ENCODE measurements around the gene REPS2. TPM values are rescaled to one million over a fixed set of nuclear protein-coding genes. Genes with fewer than 3 reads are reported as not detected.
"Not testable (repeated sequence)": the region's sequence is repeated elsewhere in the genome, so short reads cannot be mapped to it uniquely, and the experiment has no call there.

Gene REPS2
- total RNA-seq: 0.88 TPM

DNA sequence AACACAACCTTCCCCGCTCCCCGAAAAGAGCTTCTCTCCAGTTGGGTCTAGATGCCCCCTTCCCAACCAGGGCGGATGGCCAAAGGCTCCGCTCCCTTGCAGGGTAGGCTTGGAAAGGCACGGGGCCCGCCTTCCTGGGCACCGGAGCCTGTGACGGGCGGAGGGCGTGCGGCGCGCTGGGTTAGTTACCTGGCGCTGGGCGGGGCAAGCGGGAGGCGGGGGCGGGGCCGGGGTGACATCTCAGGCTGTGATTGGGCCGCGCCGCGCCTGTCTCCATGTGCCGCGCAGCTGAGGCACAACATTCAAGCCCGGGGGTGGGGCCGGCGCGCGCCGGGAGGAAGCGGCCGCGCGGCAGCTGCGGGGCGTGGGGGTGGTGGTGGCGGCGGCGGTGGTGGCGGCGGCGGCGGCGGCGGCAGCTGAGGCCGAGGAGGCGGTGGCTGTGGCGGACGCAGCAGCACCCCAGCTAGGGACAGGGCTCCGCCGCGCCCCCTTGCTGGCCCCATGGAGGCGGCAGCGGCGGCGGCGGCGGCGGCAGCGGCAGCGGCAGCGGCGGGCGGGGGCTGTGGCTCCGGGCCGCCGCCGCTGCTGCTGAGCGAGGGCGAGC, at the start of gene REPS2:
TSS of gene REPS2 (plus strand) at position 298 of the 604 bp plus-strand sequence. CDS start at position 502, 204 bp downstream.
- ATAC-seq: peak; percentile 100

DNA sequence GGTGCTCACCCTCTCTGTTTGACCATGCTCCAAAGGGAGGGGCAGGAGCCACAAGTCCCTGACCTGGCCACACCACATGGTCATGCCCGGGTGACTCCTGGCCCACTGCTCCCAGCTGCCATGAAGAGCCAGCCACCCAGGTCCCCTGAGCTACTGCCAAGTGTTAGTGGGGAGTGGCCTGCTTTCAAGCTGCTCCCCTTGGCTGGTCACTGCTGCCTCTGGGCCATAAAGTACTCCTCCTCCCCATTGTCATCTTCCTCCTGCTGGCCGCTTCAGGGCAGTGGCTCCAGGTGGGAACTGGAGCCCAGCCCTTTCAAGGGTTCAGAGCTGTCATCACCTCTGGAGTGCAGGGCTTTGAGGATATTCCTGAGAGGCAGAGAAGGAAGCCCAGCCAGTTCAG, 49.0 kb upstream of the REPS2 start:
- ATAC-seq: no peak

DNA sequence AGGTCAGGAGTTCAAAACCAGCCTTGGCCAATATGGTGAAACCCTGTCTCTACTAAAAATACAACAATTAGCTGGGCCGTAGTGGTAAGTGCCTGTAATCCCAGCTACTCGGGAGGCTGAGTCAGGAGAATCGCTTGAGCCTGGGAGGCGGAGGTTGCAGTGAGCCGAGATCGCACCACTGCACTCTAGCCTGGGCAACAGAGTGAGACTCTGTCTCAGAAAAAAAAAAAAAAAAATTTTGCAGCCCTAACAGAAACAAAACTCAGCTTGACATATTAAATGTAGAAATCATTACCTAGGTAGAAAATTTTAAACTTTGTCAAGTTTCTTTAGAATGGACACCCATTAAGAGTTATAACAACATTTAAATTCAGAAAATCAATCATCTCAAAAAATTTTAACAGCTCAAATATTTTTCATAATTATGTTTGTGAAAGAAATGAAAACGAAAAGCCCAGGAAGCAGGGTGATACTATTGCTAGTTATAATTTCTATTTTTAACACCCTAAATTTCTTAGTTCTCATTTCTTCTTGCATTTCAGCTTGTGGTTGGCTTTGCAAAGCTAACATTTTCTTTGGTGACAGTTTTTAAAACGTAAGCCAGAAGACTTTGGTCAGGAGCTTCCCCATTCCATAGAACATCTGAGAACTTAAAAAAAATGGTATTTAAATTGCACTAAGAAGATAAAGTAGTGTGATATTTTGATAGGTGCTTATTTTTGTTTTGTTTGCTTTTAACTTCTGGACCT, 43.0 kb upstream of the REPS2 start:
- ATAC-seq: no peak

DNA sequence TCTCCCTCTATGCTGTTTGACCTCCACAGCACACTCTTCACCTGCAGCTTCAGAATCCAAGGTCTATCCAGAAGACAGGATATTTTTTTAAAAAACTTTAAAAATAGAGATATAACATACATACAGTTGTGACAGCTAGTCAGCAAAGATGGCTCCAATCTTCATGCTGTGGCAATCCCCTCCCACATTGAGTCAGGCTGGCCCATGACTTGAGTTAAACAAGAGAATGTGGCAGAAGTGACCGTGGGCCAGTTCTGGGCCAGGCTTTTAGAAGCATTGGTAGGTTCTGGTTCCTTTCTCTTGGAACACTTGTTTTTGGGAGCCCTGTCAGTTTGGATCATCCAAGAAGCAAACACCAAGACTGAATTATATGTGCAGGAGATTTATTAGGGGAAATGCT, 36.1 kb upstream of the REPS2 start:
- ATAC-seq: no peak

DNA sequence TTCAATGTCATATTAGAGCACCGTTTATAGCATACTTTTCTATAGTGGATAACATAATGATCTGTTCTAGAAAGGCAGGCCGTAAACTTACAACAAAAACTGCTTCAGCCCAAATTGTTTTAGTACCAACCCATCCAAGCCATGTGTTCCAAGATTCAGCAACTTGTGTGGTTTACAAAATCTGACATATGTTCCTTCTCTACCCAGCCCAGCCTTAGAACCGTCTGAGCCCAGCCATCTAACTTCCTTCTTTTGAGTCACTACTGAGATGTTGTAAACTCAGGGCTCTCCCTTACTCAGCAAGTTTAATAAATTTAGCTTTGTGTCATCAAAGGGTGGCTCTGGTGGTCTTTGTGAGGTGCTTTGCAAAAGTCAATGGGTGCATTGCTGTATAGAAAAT, 32.4 kb upstream of the REPS2 start:
- no peak for ATAC-seq

DNA sequence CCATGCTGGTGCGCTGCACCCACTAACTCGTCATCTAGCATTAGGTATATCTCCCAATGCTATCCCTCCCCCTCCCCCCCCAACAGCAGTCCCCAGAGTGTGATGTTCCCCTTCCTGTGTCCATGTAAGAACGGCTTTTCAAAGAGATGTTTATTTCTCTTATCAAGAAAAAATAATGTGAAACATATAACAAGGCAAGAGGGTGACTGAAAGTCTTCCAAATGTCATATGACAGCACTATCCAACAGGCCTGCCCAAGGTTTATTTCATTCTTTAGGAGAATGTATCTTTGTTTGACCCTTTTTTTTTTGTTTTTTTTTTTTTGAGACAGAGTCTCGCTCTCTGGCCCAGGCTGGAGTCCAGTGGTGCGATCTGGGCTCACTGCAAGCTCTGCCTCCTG, 29.9 kb upstream of the REPS2 start:
- ATAC-seq: no peak

DNA sequence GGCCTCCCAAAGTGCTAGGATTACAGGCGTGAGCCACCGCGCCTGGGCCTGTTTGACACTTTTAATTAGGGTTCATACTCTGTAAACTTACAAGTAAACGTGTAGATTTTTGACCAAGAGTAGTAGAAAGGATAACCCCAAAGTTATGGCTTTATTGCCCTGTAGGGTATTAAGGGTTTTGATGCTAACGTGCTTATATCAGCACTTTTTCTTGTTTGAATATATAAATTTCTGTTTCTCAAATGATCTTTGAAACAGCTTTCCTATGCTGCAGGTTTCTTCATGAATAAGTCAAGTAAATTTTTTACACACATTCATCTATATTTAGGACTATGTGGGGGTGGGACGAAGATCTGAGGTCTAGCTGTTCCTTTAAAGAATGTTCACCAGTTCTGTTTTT, 29.3 kb upstream of the REPS2 start:
- ATAC-seq: no peak

DNA sequence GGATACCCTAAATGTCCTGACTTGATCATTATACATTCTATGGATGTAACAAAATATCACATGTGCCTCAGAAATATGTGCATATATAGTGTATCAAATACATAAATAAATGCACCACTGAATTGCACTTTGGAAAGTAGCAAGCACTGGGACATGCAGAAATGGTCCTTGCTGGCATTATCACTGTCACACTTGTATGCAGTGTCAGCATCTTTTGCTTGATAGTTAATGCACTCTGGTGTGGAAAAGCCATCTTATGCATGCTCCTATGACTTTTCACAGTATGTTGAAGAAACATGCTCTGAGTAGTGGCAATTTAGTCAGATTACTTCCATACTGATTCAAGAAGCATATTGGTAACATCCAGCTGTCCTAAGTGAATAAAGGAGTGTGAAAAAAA, 27.5 kb upstream of the REPS2 start:
- ATAC-seq: no peak

DNA sequence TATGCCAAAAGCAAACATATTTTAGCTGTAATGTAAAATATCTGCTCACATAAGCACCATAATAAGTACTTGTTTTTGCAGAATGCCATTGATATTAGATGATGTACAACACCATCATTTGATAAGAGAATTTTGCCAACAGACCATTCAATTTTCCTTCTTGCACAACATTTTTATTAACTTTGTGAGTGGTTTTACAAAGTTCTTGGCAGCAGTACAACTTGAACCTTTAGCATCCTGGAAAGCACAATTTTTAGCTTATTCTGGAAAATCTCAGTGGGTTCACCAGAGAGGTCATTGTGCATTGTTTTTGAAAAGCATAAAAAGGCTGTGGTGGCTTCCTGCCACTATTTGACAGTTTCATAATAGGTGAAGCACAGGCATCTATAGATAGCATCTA, 26.4 kb upstream of the REPS2 start:
- ATAC-seq: no peak

DNA sequence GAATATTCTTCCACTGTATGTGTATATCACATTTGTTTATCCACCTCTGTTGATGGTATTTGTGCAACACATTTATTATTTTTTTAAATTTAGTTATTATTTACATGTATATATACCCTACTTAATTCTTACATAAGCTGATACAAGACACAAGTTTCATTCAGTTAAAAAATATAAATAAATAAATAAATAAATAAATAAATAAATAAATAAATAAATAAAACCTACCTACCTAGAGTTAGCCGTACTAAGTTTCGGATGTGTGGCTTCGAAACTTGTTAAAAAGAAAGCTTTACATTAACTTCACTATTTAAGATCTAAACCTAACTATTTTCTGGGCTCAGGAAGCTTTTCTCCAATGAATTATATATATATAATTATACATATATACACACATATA, 23.3 kb upstream of the REPS2 start:
- no peak for ATAC-seq

DNA sequence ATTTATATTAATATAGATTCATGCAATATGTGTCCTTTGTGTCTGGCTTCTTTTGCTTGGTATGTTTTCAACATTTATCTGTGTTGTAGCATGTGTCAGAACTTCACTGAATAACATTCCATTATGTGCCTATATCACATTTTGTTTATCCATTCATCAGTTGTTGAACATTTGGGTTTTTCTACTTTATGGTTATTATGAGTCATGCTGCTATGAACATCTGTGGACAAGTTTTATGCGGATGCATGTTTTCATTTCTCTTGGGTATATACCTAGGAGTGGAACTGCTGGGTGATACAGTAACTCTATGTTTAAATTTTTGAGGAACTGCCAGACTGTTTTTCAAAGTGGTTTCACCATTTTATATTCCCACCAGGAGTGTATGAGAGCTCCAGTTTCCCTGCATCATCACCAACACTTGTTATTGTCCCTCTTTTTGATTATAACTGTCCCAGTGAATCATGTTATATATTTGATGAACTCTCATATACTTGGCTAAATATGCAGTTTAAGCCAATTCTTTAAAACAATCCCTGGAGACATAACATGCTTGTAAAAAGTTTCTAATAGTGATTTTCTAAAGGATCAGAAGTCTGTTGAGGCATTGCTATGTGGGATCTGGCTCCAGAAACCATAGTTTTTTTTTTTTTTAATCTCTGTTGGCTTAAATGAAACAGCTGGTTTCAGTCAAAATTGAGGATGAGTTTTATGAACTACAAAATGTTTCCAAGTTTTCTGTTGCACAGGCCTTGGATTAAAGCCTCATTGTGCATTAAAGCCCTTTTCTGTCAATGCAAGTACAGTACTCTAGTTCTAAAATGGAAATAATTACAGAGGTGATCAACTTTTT, 21.6 kb upstream of the REPS2 start:
- ATAC-seq: no peak

DNA sequence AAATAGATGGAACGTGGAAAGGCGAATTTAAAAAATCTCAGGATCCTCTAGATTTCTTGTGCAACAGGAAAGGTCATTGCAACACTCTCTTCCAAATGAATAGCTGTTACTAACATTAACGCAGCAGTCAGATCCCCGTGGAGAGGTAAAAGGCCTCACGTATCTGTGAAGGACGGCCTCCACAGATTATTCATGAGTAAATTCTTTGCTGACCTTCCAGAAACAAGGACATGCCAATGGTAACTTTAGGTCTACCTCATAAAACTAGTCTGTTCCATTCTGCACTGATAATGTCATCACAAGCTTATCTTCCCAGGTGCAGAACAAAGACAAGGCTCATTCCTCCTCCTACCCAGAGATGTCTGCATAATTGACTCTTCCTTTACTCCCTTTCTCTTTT, 16.1 kb upstream of the REPS2 start:
- no peak for ATAC-seq

DNA sequence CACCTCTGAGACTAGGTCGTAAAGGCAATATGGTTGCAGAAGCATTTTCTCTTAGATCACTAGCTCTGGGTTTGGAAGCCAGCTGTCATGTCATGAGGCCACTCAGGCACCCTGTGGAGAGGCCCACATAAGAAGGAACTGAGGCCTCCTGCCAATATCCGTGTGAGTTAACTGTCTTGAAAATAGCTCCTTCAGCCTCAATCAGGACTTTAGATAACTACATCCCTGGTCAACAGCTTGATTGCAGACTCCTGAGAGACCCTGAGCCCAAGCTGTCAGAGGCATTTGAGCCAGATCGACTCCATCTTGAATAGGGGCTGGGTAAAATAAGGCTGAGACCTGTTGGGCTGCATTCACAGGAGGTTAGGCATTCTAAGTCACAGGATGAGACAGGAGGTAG, 15.1 kb upstream of the REPS2 start:
- ATAC-seq: no peak

DNA sequence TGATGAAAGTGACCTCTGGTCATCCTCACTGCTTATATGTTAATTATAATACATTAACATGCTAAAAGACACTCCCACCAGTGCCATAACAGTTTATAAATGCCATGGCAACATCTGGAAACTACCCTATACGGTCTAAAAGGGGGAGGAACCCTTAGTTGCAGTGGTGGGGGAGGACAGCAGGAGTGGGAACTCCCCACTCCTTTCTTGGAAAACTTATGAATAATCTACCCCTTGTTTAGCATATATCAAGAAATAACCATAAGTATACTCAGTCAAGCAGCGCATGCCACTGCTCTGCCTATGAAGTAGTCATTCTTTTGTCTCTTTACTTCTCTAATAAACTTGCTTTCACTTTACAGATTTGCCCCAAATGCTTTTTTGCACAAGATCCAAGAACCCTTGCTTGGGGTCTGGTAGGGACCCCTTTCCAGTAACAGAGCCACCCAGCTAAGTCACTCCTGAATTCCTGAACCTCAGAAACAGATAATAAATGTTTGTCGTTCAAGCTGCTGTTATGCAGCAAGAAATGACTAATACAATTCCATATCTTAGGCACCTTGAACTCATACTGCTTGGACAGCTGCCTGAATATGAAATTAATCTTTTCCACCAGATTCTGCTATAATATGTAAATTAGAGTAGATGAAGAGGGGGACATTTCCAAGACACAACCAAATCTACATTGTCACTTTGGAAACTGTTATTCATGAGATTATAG, 14.4 kb upstream of the REPS2 start:
- ATAC-seq: no peak

DNA sequence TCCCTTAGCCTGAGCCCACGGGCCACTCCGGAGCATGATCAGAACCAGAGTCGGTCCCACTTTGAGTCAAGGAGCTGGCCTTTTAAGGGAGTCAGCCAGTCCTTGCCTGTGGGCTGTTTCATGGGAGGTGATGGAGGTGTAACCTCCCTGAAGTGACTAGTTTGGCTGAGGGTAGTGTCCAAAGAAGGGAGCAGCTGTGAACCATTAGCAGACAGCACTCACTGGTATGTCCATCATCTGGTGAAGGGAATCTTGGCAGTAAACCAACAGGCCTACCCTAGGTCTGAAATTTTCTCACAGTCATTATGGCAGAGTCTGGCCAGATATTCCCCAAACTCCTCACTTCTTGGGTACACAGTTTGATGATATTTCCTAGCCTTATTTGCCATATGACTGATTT, 12.3 kb upstream of the REPS2 start:
- no peak for ATAC-seq

DNA sequence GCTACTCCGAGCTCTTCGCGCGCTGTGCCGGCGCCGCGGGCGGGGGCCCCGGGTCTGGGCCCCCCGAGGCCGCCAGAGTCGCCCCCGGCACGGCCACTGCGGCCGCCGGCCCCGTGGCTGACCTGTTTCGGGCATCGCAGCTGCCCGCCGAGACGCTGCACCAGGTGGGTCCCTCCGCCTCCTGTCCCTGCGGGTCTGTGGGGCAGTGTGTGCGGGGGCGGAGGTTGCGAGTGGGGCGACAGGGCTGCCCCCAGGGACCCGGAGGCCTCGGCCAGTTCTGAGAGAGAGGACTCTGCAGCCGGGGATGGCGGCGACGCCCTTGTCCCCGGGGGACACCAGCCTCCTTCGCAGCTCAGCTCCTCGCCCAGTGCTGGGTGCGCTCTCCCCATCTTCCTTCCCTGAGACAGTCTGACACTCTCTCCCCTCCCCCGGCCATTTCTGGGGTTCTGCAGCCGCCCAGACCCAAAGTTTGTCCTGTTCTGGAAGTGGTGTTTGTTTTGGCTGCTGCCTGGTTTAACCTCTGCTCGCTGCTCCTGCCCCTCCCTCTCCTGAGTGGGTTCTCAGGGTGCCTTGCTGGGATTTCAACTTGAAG, 609 bp downstream of the REPS2 start:
- ATAC-seq: no peak

DNA sequence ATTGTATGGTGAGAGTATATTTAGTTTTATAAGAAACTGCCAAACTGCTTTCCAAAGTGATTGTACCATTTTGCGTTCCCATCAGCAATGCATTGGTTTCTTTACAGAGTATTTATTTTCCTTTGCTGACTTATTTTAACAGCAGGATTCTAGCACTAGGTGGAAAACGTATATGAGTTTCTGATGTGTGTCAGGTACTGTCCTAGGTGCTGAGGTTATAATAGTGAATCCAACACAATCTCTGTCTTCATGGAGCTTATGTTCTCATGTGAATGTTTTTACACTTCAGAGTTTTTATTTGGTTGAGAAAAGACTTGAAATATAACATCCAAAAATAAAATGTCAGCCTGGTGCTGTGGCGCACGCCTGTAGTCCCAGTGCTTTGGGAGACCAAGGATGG, 4.0 kb downstream of the REPS2 start:
- no peak for ATAC-seq

DNA sequence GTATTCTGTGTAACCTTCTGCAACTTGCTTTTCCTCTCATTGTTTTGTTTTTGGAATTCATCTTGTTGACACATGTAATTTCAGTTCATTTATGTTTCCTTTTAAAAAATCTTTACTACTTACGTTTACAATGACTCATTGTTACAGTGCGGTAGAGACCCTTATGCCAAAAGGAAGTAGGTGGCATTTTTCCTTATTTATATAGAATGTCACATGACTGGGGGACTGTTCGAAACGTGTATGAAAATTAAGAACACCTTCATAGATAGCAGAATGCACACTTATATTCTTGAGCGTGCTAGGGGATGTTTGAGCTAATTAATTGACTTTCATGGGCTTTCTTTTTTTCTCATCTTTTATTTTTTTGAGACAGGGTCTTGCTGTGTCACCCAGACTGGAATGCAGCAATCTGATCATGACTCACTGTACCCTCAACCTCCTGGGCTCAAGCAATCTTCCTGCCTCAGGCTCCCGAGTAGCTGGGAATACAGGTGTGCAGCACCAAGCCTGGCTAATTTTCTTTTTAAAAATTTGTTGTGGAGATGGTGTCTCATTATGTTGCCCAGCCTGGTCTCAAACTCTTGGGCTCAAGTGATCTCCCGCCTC, 7.3 kb downstream of the REPS2 start:
- no peak for ATAC-seq

DNA sequence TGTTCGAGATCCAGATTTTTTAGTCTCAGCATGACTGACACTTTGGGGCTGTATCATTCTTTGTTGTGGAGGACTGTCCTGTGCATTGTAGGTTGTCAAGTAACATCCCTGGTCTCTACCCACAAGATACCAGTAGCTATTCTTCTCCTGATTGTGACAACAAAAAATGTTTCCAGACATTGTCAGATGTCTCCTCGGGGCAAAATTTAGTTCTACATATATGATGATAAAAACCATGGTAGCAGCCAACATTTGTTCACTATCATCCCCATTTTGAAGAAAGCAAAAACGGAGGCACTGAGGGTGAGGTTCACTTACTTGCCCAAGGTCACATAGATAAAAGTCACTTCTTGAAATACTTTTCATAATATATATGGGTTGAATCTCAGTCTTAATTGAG, 11.3 kb downstream of the REPS2 start:
- ATAC-seq: no peak

DNA sequence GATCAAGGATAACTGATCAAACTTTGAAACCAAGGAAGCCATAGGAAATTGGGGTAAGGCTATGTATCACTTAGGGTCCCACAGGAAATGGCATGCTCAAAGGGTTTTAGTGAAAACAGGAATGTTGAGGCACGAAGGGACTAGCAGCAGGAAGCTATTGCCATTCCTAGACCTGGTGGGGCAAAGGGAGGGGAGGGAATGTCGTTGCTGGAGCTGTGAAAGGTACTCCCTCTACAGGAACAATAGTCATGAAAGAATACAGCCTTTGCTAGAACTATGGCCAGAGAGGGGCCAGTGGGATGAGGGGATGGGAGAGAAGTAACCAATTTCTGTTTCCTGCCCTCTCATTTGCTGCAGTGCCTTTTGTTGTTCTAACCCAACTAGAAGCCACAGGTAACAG, 11.9 kb downstream of the REPS2 start:
- ATAC-seq: no peak

DNA sequence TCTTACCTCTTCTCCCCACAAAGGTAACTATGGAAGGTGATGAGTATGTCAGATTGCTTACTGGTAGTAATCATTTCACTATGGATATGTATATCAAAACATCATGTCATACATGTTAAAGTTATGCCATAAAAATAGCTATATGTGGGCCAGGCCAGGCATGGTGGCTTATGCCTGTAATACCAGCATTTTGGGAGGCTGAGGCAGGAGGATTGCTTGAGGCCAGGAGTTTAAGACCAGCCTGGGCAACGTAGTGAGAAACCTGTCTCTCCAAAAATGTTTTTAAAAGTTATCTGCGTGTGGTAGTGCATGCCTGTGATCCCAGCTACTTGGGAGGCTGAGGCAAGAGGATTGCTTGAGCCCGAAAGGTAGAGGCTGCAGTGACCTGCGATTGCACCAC, 16.2 kb downstream of the REPS2 start:
- not testable (repeated sequence) for ATAC-seq

DNA sequence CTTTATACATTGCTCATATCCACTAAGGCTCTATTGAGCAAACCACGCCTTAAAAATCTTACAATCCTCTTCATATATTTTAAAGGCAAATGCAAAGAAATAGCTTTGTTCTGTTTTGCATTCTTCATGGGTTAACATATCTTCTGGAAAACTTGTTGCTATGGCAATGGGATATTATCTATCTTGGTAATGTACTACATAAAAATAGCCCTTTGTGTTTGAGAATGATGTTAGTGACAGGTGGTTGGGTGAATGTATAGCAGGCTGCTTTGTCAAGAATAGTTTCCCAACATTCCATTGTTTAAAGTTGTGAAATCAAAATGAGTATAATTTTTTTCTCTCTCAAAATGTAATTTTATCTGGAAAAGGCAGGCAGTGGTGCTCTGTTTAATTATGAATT, 16.8 kb downstream of the REPS2 start:
- no peak for ATAC-seq

All from esophagus mucosa (tissue), 1 donor.